NCI-H2081 (cell line): Measurements from ENCODE around the gene RPS6KL1.

Experiments used
- DNase-seq, 2 experiments: peaks; one replicate each; lab custom pipeline; 2025; lab: John Stamatoyannopoulos, UW

RPS6KL1 gene

GRCh38 chr14:74922752-74923401 is at the start of gene RPS6KL1:
Gene RPS6KL1, minus strand, starts transcription at chr14:74923260. Its CDS starts 1,719 bp downstream, at chr14:74921541.
- peak; percentile 89 to 93 for DNase-seq

GRCh38 chr14:74968811-74969210 is 45.8 kb upstream of the RPS6KL1 start:
- DNase-seq, result no peak

GRCh38 chr14:74965486-74966153 is 42.6 kb upstream of the RPS6KL1 start:
- no peak for DNase-seq

- DNase-seq, result no peak
These were observed 41.9 kb upstream of the RPS6KL1 start for GRCh38 chr14:74964787-74965485.

GRCh38 chr14:74963705-74964271 is 40.7 kb upstream of the RPS6KL1 start:
- no peak for DNase-seq

- no peak for DNase-seq
These were observed 40.2 kb upstream of the RPS6KL1 start for GRCh38 chr14:74963178-74963704.

- DNase-seq, result no peak
These were observed 39.4 kb upstream of the RPS6KL1 start for GRCh38 chr14:74962493-74962892.

GRCh38 chr14:74962046-74962445 is 39.0 kb upstream of the RPS6KL1 start:
- no peak for DNase-seq

- no peak for DNase-seq
These were observed 38.3 kb upstream of the RPS6KL1 start for GRCh38 chr14:74961238-74961911.

GRCh38 chr14:74960736-74961135 is 37.7 kb upstream of the RPS6KL1 start:
- DNase-seq, result no peak

- DNase-seq, result no peak
These were observed 36.6 kb upstream of the RPS6KL1 start for GRCh38 chr14:74959596-74960180.

- no peak for DNase-seq
These were observed 33.4 kb upstream of the RPS6KL1 start for GRCh38 chr14:74956280-74957072.

- DNase-seq, result no peak
These were observed 32.9 kb upstream of the RPS6KL1 start for GRCh38 chr14:74956027-74956279.

- peak; percentile 15 to 37 for DNase-seq
These were observed 32.4 kb upstream of the RPS6KL1 start, which contains the start of gene PGF for GRCh38 chr14:74955229-74956026. Gene PGF, minus strand, starts transcription at chr14:74955597. Its CDS starts 355 bp downstream, at chr14:74955242.

GRCh38 chr14:74954947-74955228 is 31.8 kb upstream of the RPS6KL1 start:
- no peak for DNase-seq

- DNase-seq, result peak; percentile 43 to 59
These were observed 31.3 kb upstream of the RPS6KL1 start for GRCh38 chr14:74954232-74954946.

- DNase-seq, result no peak
These were observed 30.6 kb upstream of the RPS6KL1 start for GRCh38 chr14:74953686-74954085.

- no peak for DNase-seq
These were observed 29.8 kb upstream of the RPS6KL1 start for GRCh38 chr14:74952697-74953484.

- no peak for DNase-seq
These were observed 29.2 kb upstream of the RPS6KL1 start for GRCh38 chr14:74952180-74952665.
